HAP-1 (cell line): ENCODE measurements around the gene CDK18.
A peak's percentile ranks its signal among the peaks of the same experiment; 100 is the strongest.

Experiments
- DNase-seq, 2 experiments: peaks; one replicate each; pipeline ENCODE4 v3.0.0-alpha.2; 2016 to 2020; ENCODE audit warnings: low spot score in 2 of 2
- H3K27me3 ChIP-seq: fragments of 250-450 bp; sonication (Bioruptor Pico); 2 replicates; pipeline ENCODE4 v1.5.1; 2020; ENCODE audit warnings: low read depth, mild to moderate bottlenecking, moderate library complexity
- H3K36me3 ChIP-seq: fragments of 250-450 bp; sonication (Bioruptor Pico); replicated peaks from 2 replicates; pipeline ENCODE4 v1.5.1; 2020; ENCODE audit warnings: mild to moderate bottlenecking
- H3K4me1 ChIP-seq: fragments of 250-450 bp; sonication (Bioruptor Pico); 2 replicates; pipeline ENCODE4 v1.5.1; 2020; ENCODE audit warnings: mild to moderate bottlenecking
- H3K4me3 ChIP-seq: fragments of 250-450 bp; sonication (Bioruptor Pico); 2 replicates; pipeline ENCODE4 v1.5.1; 2020; ENCODE audit warnings: mild to moderate bottlenecking, moderate library complexity
- H3K9me3 ChIP-seq: fragments of 250-450 bp; sonication (Bioruptor Pico); 2 replicates; pipeline ENCODE4 v1.5.1; 2020; ENCODE audit warnings: mild to moderate bottlenecking, moderate library complexity
- in situ Hi-C: fragments of 300-500 bp; cut with MboI; formaldehyde crosslinking; loops from 3 replicates; pipeline ENCODE4 v1.14.3; 2020; ENCODE audit warnings: low sequenced_read_pairs, inconsistent platforms, mixed read lengths

The CDK18 gene

GRCh38 chr1:205527931-205528330, 23.5 kb downstream of the CDK18 start:
- H3K36me3 ChIP-seq, result no peaks in the 10 kb centered on the region
- no peak for DNase-seq
- H3K4me3 ChIP-seq, result no peak overlapping the region
- H3K27me3 ChIP-seq, result no peaks in the 10 kb centered on the region
- in situ Hi-C loops, result loop anchor here (10.0 kb wide), 1 partner anchor 253 kb away; no protein-coding TSS in a partner anchor
- no peaks in the 10 kb centered on the region for H3K9me3 ChIP-seq
- H3K4me1 ChIP-seq, result peaks cover 12% of the 10 kb centered on the region

DNA sequence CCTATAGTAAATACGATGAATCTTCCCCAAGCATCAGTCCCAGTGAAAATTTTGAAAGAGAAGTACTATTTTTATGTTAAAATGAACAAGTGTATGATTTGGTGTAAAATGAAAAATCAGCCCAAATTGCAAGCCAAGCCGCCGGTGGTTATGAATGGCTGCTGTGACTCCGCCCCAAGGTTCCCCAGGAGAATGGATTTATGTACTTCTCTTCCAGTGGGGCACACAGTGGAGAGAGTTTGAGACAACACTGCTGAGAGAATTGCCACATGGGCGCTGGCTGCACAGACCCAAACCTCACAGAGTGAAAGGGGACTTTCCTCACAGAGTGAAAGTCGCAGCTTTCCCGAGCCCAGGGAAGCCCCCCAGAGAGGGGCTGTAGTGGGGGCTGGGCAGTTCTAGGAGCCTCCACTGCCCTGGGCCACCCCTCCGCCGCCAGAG, 24.0 kb downstream of the CDK18 start:
- Histone ChIP-seq H3K27me3 (no peaks in the 10 kb centered on the region), H3K4me1 (peaks cover 12% of the 10 kb centered on the region), H3K9me3 (no peaks in the 10 kb centered on the region), H3K4me3 (peak overlapping the region; percentile 22), H3K36me3 (no peaks in the 10 kb centered on the region)
- peak; percentile 20 to 54 for DNase-seq
- in situ Hi-C loops, result loop anchor here (10.0 kb wide), 1 partner anchor 254 kb away; no protein-coding TSS in a partner anchor

DNA sequence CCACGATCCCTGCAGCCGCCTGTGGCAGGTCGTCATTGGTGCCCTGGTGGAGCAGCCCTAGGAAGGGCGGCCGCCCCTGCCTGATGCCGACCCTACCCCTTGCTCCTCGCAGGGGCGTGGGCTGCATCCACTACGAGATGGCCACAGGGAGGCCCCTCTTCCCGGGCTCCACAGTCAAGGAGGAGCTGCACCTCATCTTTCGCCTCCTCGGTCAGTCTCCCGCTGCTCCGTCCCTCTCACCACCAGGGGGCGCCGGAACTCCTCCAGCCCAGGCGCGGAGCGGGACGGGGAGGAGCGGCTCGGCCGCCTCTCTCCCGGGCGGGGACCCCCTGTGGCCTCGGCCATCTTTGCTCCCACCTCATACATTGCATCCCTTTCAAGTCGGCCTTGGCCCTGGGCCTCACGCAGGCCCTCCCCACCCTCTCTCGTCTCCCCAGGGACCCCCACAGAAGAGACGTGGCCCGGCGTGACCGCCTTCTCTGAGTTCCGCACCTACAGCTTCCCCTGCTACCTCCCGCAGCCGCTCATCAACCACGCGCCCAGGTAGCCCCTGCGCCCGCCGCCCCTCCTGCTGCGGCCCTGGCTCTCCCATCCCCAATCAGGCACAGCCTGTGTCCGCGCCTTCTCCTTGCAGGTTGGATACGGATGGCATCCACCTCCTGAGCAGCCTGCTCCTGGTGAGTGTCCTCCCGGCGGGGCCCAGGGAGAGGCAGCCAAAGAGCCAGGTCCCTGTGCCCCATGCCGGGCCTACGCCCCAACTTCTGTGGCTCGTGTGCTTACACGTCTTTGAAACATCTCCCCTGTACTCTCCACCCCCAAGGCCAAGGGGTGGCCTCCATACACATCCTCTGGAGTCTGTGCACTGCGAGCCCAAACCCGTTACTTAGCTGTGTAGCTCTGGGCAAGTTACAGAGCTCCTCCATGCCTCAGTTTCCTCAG, 24.7 kb downstream of the CDK18 start:
- no peaks in the 10 kb centered on the region for H3K27me3 ChIP-seq
- DNase-seq, result peak; percentile 70 to 95
- in situ Hi-C loops, result loop anchor here (10.0 kb wide), 1 partner anchor 254 kb away; no protein-coding TSS in a partner anchor
- no peaks in the 10 kb centered on the region for H3K36me3 ChIP-seq
- H3K4me3 ChIP-seq, result peak overlapping the region; percentile 22
- peaks cover 12% of the 10 kb centered on the region for H3K4me1 ChIP-seq
- H3K9me3 ChIP-seq, result no peaks in the 10 kb centered on the region

- DNase-seq, result no peak
- peaks cover 12% of the 10 kb centered on the region for H3K4me1 ChIP-seq
- no peaks in the 10 kb centered on the region for H3K36me3 ChIP-seq
- no peaks in the 10 kb centered on the region for H3K9me3 ChIP-seq
- no peaks in the 10 kb centered on the region for H3K27me3 ChIP-seq
- in situ Hi-C loops, result no loop called here
- H3K4me3 ChIP-seq, result no peak overlapping the region
These were observed 25.6 kb downstream of the CDK18 start for GRCh38 chr1:205530116-205530515.

GRCh38 chr1:205531191-205532025, 26.9 kb downstream of the CDK18 start:
- no peaks in the 10 kb centered on the region for H3K9me3 ChIP-seq
- no peak for DNase-seq
- peaks cover 12% of the 10 kb centered on the region for H3K4me1 ChIP-seq
- H3K36me3 ChIP-seq, result no peaks in the 10 kb centered on the region
- in situ Hi-C loops, result no loop called here
- no peak overlapping the region for H3K4me3 ChIP-seq
- H3K27me3 ChIP-seq, result no peaks in the 10 kb centered on the region

GRCh38 chr1:205532026-205532898, 27.8 kb downstream of the CDK18 start:
- no peaks in the 10 kb centered on the region for H3K27me3 ChIP-seq
- DNase-seq, result no peak
- in situ Hi-C loops, result no loop called here
- H3K4me3 ChIP-seq, result no peak overlapping the region
- H3K9me3 ChIP-seq, result no peaks in the 10 kb centered on the region
- H3K36me3 ChIP-seq, result no peaks in the 10 kb centered on the region
- H3K4me1 ChIP-seq, result peaks cover 12% of the 10 kb centered on the region

GRCh38 chr1:205532996-205533735, 28.7 kb downstream of the CDK18 start:
- H3K27me3 ChIP-seq, result no peaks in the 10 kb centered on the region
- in situ Hi-C loops, result no loop called here
- no peaks in the 10 kb centered on the region for H3K36me3 ChIP-seq
- H3K4me3 ChIP-seq, result no peak overlapping the region
- DNase-seq, result no peak
- H3K4me1 ChIP-seq, result peaks cover 12% of the 10 kb centered on the region
- H3K9me3 ChIP-seq, result no peaks in the 10 kb centered on the region

DNA sequence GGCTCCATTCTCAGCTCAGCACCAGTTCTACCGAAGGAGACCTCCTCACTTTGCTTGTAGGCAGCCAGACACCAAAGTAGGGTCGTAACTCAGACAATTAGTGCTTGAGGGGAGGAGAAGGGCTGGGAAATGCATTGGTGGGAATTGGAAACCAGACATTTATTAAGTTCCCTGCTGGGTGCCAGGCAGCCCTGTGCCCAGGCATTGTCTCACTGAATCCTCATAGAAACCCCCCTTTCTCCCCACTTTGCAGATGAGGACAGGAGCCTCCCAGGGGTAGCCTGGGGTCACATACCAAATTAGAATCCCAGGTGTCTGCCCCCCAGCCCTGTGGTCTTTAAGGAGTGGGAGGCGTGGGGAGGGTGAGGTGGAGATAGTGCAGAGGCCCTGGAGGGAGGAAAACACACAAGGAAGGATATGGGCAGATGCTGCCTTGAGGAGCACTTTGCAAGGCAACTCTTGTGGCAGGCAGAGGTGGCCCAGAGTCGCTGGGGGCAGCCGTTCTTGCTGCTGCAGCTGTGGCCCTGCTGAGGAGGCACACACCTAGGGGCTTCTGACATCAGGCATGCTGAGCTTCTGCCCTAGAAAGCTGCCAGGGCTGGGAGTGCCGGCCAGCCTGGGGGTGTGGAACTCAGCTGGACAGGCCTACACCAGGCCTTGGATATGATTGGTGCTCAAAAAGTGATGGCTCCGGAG, 29.4 kb downstream of the CDK18 start:
- Histone ChIP-seq H3K4me1 (peaks cover 4% of the 10 kb centered on the region), H3K27me3 (no peaks in the 10 kb centered on the region), H3K36me3 (no peaks in the 10 kb centered on the region), H3K9me3 (no peaks in the 10 kb centered on the region), H3K4me3 (no peak overlapping the region)
- in situ Hi-C loops, result no loop called here
- DNase-seq, result no peak

GRCh38 chr1:205534444-205534985, 30.0 kb downstream of the CDK18 start:
- no peaks in the 10 kb centered on the region for H3K4me1 ChIP-seq

GRCh38 chr1:205535096-205535495, 30.6 kb downstream of the CDK18 start:
- Histone ChIP-seq H3K4me3 (no peak overlapping the region), H3K9me3 (no peaks in the 10 kb centered on the region), H3K36me3 (no peaks in the 10 kb centered on the region), H3K4me1 (no peaks in the 10 kb centered on the region), H3K27me3 (no peaks in the 10 kb centered on the region)
- peak in 1 of 2 experiments; percentile 5 for DNase-seq
- in situ Hi-C loops, result no loop called here

More at GRCh38 chr1:205534444-205534985, 30.0 kb downstream of the CDK18 start:
- no peaks in the 10 kb centered on the region for H3K27me3 ChIP-seq
- no peaks in the 10 kb centered on the region for H3K9me3 ChIP-seq
- in situ Hi-C loops, result no loop called here
- H3K36me3 ChIP-seq, result no peaks in the 10 kb centered on the region
- DNase-seq, result no peak
- H3K4me3 ChIP-seq, result no peak overlapping the region

- no peaks in the 10 kb centered on the region for H3K36me3 ChIP-seq
- H3K27me3 ChIP-seq, result no peaks in the 10 kb centered on the region
- in situ Hi-C loops, result no loop called here
- peak in 1 of 2 experiments; percentile 5 for DNase-seq
- H3K4me3 ChIP-seq, result no peak overlapping the region
- no peaks in the 10 kb centered on the region for H3K9me3 ChIP-seq
- no peaks in the 10 kb centered on the region for H3K4me1 ChIP-seq
These were observed 31.6 kb downstream of the CDK18 start for GRCh38 chr1:205535866-205536758.
